ENCODE results near the gene ABCC3.

DNA sequence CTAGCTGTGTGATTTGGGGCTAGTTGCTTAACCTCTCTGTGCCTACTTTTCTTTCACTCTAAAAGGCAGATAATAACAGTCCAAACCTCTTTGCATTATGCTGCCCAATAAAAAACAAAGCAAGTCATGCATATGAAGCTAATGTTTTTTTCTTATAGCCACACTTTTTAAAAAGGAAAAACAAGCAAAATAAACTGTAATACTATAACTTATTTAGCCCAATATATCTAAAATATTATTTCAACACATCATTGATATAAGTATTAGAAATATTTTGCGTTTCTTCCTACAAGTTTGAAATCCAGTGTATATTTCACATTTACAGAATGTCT, 50.6 kb downstream of the ABCC3 start:
- TF ChIP-seq, protein P1, sequence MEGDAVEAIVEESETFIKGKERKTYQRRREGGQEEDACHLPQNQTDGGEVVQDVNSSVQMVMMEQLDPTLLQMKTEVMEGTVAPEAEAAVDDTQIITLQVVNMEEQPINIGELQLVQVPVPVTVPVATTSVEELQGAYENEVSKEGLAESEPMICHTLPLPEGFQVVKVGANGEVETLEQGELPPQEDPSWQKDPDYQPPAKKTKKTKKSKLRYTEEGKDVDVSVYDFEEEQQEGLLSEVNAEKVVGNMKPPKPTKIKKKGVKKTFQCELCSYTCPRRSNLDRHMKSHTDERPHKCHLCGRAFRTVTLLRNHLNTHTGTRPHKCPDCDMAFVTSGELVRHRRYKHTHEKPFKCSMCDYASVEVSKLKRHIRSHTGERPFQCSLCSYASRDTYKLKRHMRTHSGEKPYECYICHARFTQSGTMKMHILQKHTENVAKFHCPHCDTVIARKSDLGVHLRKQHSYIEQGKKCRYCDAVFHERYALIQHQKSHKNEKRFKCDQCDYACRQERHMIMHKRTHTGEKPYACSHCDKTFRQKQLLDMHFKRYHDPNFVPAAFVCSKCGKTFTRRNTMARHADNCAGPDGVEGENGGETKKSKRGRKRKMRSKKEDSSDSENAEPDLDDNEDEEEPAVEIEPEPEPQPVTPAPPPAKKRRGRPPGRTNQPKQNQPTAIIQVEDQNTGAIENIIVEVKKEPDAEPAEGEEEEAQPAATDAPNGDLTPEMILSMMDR (conservative IDR thresholded peaks at IDR 0.05) = no peak
- TF ChIP-seq ZFX (IDR thresholded peaks at IDR 0.05) = no peak
